ENCODE measurements around the gene UBAP2.

UBAP2 gene

DNA sequence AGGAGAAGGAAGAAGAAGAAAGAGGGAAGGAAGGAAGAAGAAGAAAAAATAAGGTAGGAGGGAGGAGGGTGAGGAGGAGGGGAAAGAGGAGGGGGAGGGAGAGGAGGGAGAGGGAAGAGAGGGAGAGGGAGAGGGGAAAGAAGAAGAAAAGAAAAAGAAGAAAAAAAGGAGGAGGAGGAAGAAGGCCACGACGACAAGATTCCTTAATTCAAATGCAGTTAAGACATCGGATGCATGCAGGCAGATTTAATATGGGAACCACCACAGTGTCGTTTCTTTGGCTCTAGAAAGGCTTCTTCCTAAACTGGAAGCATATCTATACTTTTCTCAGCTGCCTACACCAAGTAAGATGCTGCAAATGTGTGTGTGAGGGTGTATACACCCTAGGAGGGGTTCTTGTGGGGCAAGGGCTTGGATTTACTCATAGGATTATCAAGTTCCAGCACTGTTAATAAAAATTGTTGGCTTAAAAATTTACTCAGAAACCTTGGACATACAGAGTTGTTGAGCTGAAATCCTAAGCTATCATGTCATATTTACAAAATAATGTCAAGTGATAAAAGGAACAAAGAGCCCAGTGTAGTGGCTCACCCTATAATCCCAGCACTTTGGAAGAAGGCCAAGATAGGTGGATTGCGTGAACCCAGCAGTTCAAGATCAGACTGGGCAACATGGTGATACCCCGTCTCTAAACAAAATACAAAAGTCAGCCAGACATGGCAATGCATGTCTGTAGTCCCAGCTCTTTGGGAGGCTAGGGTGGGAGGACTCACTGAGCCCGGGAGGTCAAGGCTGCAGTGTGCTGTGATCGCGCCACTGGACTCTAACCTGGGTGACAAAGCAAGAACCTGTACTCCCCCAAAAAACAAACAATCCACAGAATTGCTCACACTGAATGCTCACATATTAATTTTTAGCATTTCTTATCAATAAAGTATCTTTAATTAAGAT lies 108.5 kb downstream of the UBAP2 start:
- DNase-seq: no peak
- no peak overlapping the region for H3K4me3 ChIP-seq
- H3K4me1 ChIP-seq: peaks cover 0 to 17% (median 0%) of the 10 kb centered on the region in 4 donors
- no peaks in the 10 kb centered on the region for H3K9me3 ChIP-seq
- no peaks in the 10 kb centered on the region for H3K27me3 ChIP-seq
- no peak overlapping the region for H3K27ac ChIP-seq
- TF ChIP-seq, protein P1, sequence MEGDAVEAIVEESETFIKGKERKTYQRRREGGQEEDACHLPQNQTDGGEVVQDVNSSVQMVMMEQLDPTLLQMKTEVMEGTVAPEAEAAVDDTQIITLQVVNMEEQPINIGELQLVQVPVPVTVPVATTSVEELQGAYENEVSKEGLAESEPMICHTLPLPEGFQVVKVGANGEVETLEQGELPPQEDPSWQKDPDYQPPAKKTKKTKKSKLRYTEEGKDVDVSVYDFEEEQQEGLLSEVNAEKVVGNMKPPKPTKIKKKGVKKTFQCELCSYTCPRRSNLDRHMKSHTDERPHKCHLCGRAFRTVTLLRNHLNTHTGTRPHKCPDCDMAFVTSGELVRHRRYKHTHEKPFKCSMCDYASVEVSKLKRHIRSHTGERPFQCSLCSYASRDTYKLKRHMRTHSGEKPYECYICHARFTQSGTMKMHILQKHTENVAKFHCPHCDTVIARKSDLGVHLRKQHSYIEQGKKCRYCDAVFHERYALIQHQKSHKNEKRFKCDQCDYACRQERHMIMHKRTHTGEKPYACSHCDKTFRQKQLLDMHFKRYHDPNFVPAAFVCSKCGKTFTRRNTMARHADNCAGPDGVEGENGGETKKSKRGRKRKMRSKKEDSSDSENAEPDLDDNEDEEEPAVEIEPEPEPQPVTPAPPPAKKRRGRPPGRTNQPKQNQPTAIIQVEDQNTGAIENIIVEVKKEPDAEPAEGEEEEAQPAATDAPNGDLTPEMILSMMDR (IDR thresholded peaks at IDR 0.05): no peak
- peaks cover 19 to 63% (median 36%) of the 10 kb centered on the region in 3 donors for H3K36me3 ChIP-seq
- intact Hi-C loops (cut with DNase I; ENCODE audit: low total_unique reads): loop anchor here (10.0 kb wide), 1 partner anchor 75 kb away; no protein-coding TSS in a partner anchor

DNA sequence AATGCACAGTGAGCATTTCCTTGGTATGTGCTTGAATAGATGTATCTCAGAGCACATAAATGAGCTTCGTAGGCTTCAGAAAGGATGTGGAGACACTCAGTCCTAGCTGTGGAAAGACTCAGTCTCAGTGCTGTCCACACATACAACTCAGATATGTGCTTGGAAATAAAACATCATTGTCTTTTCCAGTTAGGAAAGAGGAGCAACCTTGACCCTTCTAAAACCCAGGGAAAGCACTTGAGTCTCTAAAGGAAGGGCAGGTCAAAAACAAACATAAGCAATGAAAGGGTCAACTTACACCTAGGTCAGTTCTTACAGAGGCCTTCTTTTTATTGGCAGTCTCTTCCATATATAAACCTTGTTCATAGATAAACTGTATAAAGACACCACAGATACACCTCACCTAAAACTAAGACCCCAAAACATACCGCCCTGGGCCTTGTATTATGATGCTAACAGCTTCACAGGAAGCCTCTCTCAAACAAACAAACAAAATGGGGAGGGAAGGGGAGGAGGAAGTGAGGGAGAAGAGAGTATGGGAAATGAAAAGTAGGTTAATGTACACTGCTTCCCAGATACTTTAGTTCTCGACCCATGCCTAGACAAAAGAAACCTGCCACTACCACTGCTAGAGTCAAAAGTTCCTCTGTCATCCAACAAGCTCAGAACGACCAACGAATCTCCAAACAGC lies 114.4 kb downstream of the UBAP2 start:
- intact Hi-C loops (cut with DNase I; ENCODE audit: low total_unique reads): no loop called here
- no peak for DNase-seq
- TF ChIP-seq, protein P1 (IDR thresholded peaks at IDR 0.05): no peak
- H3K4me3 ChIP-seq: no peak overlapping the region
- H3K4me1 ChIP-seq: no peaks in the 10 kb centered on the region
- H3K27me3 ChIP-seq: no peaks in the 10 kb centered on the region
- H3K36me3 ChIP-seq: peaks cover 44 to 71% (median 53%) of the 10 kb centered on the region in 3 donors
- no peak overlapping the region for H3K27ac ChIP-seq
- H3K9me3 ChIP-seq: no peaks in the 10 kb centered on the region

DNA sequence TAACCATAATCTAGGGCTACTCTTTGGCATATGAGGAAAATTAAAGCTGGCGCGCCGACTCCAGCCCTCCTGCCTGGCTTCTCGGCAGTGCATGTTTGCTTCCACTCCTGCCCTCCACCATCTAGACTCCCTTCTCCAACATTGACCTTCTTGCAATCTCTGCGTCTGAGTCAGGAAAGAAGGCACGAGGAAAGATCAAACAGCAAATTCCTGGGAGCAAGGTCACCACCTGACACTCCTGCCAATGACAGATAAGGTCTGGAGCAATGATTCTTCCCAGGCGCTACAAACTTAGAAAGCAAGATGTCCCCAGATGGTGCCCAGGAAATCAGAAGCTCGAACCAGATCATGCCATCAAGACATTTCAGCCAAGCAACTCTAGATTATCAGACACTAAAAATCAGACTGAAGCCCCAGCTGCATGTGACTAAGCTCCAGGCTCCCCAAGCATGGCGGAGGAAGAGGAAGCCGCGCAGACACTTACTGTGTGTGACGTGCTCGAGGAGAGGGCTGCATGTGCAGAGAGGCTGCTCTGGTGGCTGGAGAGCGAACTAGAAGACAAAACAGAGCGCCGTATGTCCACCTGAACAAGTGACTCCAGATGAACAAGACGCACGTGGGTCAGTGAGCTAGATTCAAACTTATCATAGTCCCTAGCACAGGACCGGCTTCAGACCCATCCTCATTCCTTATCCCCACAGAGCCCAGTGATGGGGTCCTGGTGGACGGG lies 116.4 kb downstream of the UBAP2 start:
- Histone ChIP-seq H3K27ac (no peak overlapping the region), H3K36me3 (peaks cover 52 to 82% (median 70%) of the 10 kb centered on the region in 3 donors), H3K4me3 (no peak overlapping the region), H3K9me3 (no peaks in the 10 kb centered on the region), H3K27me3 (no peaks in the 10 kb centered on the region), H3K4me1 (no peaks in the 10 kb centered on the region)
- DNase-seq: no peak
- TF ChIP-seq, protein P1 (IDR thresholded peaks at IDR 0.05): no peak
- intact Hi-C loops (cut with DNase I; ENCODE audit: low total_unique reads): no loop called here

DNA sequence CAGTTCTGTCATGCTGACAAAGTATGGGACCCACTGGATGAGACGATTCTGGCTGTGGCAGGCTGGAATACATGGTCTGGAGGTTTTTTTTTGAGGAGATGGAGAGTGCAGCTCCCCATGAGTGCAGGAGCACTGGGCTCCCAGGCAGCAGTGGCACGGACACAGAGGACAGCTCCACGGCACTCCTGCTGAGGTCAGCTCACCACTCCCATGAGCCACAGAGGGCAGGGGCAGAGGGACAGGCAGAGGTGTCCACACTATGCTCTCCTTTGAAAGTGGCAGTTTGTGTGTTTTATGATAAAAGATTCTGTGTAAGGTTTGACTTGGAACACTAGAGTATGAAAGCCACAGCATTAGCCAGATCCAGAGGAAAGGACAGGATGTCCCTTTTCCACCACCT lies 117.4 kb downstream of the UBAP2 start:
- intact Hi-C loops (cut with DNase I; ENCODE audit: low total_unique reads): no loop called here
- TF ChIP-seq, protein P1 (IDR thresholded peaks at IDR 0.05): no peak
- Histone ChIP-seq H3K4me3 (no peak overlapping the region), H3K36me3 (peaks cover 60 to 91% (median 78%) of the 10 kb centered on the region in 3 donors), H3K27me3 (no peaks in the 10 kb centered on the region), H3K27ac (no peak overlapping the region), H3K4me1 (no peaks in the 10 kb centered on the region), H3K9me3 (no peaks in the 10 kb centered on the region)
- DNase-seq: no peak

DNA sequence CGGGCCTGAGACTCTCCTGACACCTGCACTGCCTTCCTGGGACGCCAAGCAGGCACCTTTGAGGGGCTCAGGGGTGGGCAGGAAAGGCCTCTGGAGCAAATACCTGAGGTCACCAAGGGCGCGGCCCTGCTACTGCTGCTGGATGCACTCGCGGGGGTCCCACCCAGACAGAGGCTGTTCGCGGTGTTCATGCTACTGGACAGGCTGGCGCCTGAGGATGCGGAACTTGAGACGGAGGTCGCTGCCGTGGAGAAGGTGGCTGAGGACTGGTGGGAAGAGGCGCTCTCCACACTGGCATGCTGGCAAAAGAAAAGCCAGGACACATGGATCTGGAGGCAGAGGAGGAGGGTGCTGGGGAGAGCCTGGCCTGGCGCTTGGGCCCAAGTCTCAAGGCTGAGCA lies 121.0 kb downstream of the UBAP2 start:
- Histone ChIP-seq H3K4me1 (peaks cover 0 to 7% (median 0%) of the 10 kb centered on the region in 4 donors), H3K4me3 (no peak overlapping the region), H3K36me3 (peaks cover 48 to 91% (median 72%) of the 10 kb centered on the region in 3 donors), H3K27me3 (no peaks in the 10 kb centered on the region), H3K27ac (no peak overlapping the region), H3K9me3 (no peaks in the 10 kb centered on the region)
- no peak for DNase-seq
- TF ChIP-seq, protein P1 (IDR thresholded peaks at IDR 0.05): no peak
- intact Hi-C loops (cut with DNase I; ENCODE audit: low total_unique reads): loop anchor here (10.0 kb wide), 1 partner anchor 147 kb away; no protein-coding TSS in a partner anchor

All from tibial artery (tissue), 4 donors.